ENCODE data around the gene SMC5.

- TF ChIP-seq EP300 (IDR thresholded peaks at IDR 0.05; ENCODE audit: borderline replicate concordance) (no peak), TAF1 (IDR thresholded peaks at IDR 0.05; ENCODE audit: low read depth) (no peak), RAD21 (IDR thresholded peaks at IDR 0.05; ENCODE audit: low read depth) (no peak), MAX (IDR thresholded peaks at IDR 0.05) (no peak), REST (IDR thresholded peaks at IDR 0.05; ENCODE audit: low read depth) (no peak), TCF12 (IDR thresholded peaks at IDR 0.05; ENCODE audit: low read depth) (no peak), TEAD4 (IDR thresholded peaks at IDR 0.05) (no peak), CEBPB (IDR thresholded peaks at IDR 0.05) (no peak), ZBTB7A (IDR thresholded peaks at IDR 0.05; ENCODE audit: low read depth) (no peak), FOXM1 (IDR thresholded peaks at IDR 0.05; ENCODE audit: borderline replicate concordance, low read depth) (no peak), YY1 (IDR thresholded peaks at IDR 0.05; ENCODE audit: low read depth) (no peak), CREB1 (IDR thresholded peaks at IDR 0.05; ENCODE audit: low read depth) (no peak)
Measured at GRCh38 chr9:70399141-70399540, 140.4 kb downstream of the SMC5 start.

Measured in Ishikawa (cell line).